Tongue (tissue), 2 donors: ENCODE measurements around the gene PALM. TPM values are rescaled to one million over a fixed set of nuclear protein-coding genes. Genes with fewer than 3 reads are reported as not detected.
"Not testable (repeated sequence)": the region's sequence is repeated elsewhere in the genome, so short reads cannot be mapped to it uniquely, and the experiment has no call there.

ENCODE experiments used
- DNase-seq: peaks from one replicate; pipeline ENCODE4 v3.0.0-alpha.2; 2015
- total RNA-seq: library from RNA; depleted of rRNA; stranded (reverse); fragments of >200 nt; gene quantifications from one replicate; pipeline ENCODE4 v1.2.3, GENCODE V29; 2014

PALM gene
- total RNA-seq, 1 donor from 2014 or later: 52.9 TPM

GRCh38 chr19:678791-679388 is 29.8 kb upstream of the PALM start:
- DNase-seq: no peak

GRCh38 chr19:679418-680286 is 29.1 kb upstream of the PALM start:
- DNase-seq: peak; percentile 88

GRCh38 chr19:680287-681028 is 28.3 kb upstream of the PALM start:
- DNase-seq: peak; percentile 99

- no peak for DNase-seq
Measured at GRCh38 chr19:681029-682019, 27.4 kb upstream of the PALM start.

- no peak for DNase-seq
Measured at GRCh38 chr19:682678-683320, 25.9 kb upstream of the PALM start.

GRCh38 chr19:685454-685931 is 23.2 kb upstream of the PALM start:
- no peak for DNase-seq

GRCh38 chr19:686589-687297 is 22.0 kb upstream of the PALM start:
- DNase-seq: no peak

GRCh38 chr19:687569-688166 is 21.1 kb upstream of the PALM start:
- no peak for DNase-seq

GRCh38 chr19:688214-688613 is 20.5 kb upstream of the PALM start:
- DNase-seq: no peak

GRCh38 chr19:688992-689391 is 19.7 kb upstream of the PALM start:
- DNase-seq: no peak

- DNase-seq: no peak
Measured at GRCh38 chr19:690203-690602, 18.5 kb upstream of the PALM start.

GRCh38 chr19:694481-695351 is 14.0 kb upstream of the PALM start:
- DNase-seq: no peak

- DNase-seq: no peak
Measured at GRCh38 chr19:695352-695949, 13.3 kb upstream of the PALM start, which contains the start of gene PRSS57. TSS of gene PRSS57 (minus strand) at chr19:695452. CDS start at chr19:695430, 22 bp downstream.

GRCh38 chr19:698529-698928 is 10.2 kb upstream of the PALM start:
- DNase-seq: not testable (repeated sequence)

- not testable (repeated sequence) for DNase-seq
Measured at GRCh38 chr19:699885-700284, 8.8 kb upstream of the PALM start.

GRCh38 chr19:702847-703246 is 5.9 kb upstream of the PALM start:
- DNase-seq: not testable (repeated sequence)

GRCh38 chr19:703329-703650 is 5.4 kb upstream of the PALM start:
- no peak for DNase-seq

GRCh38 chr19:703651-704446 is 4.9 kb upstream of the PALM start:
- DNase-seq: peak; percentile 55
